Bone marrow (tissue), 2 donors: ENCODE results near the gene FOXC1.

ENCODE experiments used
- DNase-seq, 2 donors: peaks; one replicate each; lab custom pipeline; 2025; lab: John Stamatoyannopoulos, UW

The FOXC1 gene

GRCh38 chr6:1600063-1600763, 9.5 kb upstream of the FOXC1 start:
- no peak for DNase-seq

DNA sequence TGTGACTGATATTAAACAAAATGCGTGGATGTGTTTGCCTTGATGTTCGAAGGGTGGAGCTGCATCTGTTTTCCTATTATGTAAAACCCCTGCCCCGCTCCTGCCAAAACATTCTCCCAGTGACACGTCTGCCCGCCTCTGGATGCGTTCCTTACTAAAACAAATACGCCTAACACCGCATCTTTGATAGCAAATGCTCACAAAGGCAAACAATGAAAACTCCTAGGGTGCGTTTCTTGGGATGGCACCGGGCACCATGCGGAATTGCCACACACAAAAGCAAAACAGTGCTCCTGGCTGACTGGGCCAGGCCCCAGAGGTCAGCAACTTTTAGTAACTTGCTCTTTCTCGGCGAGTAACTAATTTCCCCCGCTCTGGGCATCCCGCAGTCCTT, 9.0 kb upstream of the FOXC1 start:
- no peak for DNase-seq

DNA sequence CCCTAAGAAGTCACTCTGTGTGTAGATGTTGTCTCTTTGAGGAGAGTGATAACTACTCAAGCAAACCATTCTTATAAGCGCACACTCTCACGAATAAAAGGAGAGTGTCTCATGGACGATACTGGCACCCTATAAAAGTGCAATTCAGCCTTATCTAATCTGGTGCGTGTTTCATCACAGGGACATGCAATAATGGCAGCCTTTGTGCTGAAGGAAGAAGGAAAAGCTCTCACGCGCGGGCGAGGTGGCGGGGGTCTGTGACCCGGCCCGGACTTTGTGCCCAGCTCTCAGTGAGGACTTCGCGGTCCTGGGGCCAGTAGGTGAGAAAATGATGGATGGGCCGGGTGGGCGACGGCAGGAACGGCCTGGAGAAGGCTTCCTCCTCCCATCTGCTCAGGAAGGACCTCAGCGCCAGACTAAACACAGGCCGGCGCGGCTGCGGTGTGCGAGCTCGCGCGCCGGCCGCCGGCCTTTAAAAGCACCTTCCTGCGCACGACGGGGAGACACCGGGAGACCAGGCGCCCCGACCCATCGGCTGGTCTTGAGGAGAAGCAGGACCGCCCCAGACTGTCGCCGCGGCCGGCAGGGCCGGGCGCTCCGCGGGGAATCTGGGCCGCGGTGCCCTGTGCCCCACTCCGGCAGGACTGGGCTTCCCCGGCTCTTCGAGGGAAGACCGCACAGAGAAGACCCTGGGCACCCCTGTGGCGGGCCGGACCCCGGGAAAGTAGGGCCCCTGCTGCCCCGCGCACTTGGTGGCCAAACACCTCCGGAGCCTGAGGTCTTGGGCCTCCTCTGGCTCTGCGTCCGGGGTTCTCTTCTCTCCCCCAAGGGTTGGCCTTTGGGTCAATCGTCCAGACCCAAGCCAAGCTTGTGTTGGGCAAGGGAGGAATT, 8.3 kb upstream of the FOXC1 start:
- no peak for DNase-seq

GRCh38 chr6:1602049-1602713, 7.5 kb upstream of the FOXC1 start:
- no peak for DNase-seq

DNA sequence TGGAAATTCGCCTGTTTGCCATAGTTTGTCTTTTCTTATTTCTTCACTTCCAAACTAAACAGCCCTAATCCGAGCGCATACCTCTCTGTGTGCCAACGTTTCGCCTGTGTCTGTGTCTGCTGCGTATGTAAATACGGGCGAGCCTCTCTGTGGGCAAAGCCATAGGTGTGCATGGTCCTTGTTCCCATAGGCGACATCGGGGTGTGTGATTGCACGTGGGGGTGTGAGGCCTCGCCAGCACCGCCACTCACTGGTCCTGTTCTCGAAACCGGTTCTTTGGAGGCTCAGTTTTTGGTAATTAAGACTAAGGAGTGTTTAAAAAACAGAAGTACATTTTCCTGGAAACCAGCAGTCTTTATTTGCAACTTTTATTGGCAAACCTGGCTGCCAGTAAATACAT, 6.0 kb upstream of the FOXC1 start:
- no peak for DNase-seq

GRCh38 chr6:1604158-1605003, 5.3 kb upstream of the FOXC1 start:
- peak in 1 of 2 donors; percentile 46 for DNase-seq

DNA sequence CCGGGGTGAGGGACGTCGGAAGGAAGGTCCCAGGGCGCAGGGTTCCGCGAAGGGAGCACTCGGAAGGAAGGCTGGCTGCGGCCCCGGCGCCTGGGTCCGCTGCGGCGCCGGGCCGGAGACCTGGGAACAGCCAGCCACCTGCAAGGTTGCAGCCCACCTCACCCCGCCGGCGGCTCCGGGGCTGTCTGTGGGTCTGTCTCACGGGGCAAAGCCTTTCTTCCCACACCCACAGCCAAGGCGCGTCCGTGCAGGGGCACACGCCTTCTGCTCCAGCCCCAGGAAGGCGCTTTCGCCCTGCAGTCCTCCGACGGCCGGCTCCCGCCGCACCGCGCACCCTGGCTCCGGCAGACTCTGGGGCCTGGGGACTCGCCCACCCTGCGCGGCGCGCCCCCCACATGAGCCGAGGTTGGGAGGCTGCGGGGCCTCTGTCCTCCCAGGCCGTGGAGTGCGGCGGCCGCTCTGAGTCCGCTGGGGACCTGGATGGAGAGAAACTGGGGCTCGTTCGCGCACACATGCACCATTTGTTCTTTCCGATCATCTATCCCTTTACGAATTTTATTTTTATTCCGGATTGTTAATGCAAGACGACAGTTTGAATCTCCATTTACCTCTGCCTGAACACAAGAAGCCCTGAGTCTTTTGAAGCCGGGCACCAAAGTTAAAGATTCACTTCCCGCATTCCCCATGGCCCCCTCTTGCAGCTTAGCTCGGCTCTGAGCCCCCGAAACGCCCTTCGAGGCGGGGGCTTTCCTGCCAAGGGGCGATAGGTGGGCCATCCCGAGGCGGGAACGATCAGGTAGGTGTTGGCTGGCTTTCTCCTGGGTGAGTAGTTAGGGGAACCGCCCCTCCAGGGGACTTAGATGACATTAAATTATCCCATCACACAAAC, 4.5 kb upstream of the FOXC1 start:
- DNase-seq, result no peak

- DNase-seq, result no peak
Measured at GRCh38 chr6:1605893-1606779, 3.6 kb upstream of the FOXC1 start.

GRCh38 chr6:1606780-1607515, 2.8 kb upstream of the FOXC1 start:
- DNase-seq, result no peak

DNA sequence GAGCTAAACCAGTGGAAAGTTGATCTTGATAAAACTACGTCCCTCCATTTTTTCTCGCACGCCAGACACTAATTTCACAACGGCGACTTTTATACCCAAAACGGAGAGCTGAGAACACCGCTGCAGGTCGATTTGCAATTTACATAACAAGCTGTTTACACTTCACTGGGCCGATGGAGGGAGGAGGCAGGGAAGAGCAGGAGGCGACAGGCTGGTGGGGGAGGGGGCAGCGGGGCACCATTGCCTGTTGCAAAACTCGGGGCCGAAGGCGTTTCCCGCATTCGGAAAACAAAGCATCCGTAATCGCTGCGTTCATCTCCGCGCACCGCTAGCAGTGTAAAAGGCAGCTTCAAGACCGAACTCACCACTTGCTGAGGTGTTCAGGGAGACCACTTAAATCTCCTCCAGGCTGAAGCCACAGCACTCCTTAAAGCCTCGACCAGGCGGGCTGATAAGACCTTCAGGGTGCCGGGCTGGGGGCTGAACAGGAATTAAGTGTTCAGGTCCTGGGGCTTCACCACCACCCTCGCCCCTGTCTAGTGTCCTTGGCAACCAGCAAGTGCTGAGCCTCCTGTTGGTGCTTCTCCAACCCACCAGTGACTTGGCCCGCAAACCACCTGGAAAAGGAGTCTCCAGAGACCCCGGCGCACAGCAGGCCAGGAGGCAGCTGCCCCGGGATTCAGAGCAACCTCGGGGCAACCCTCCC, 2.0 kb upstream of the FOXC1 start:
- no peak for DNase-seq

DNA sequence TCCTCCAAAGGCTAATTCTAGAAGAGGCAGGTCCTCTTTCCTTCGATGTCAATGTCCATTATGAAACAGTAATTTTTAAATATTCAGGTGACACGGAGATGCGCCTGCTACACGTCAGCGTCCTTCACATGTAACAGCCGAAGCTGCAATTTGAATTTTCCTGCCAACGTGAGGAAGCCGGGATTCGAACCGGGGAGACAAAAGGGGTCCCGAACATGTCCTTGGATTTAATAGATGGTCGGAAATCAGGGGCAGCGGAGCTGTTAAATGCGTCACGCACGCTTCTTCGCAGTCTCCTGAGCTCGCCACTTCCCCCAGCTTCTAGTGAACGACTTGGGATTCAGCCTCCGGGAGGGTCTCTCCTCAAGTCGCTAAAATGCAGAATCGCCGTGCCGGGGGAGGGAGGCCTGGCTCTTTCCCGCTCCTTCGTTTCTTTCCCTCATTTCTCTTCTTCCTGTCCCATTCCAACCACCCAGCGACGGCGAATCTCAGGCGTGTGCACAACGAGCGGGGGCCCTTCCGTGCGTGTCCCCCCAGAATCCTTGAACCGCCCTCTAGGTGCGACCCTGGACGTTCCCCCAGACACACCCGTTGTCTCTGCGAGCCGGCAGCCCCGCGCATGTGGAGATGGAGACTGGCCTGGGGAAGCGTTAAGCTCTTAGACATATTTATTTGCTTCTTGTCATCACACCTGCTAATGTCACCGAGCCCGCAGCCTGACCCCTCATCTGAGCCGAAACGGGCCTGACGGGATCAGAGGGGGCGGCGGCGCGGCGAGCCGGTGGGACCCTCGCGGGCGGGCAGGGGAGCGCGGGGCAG, 1.3 kb upstream of the FOXC1 start:
- no peak for DNase-seq

DNA sequence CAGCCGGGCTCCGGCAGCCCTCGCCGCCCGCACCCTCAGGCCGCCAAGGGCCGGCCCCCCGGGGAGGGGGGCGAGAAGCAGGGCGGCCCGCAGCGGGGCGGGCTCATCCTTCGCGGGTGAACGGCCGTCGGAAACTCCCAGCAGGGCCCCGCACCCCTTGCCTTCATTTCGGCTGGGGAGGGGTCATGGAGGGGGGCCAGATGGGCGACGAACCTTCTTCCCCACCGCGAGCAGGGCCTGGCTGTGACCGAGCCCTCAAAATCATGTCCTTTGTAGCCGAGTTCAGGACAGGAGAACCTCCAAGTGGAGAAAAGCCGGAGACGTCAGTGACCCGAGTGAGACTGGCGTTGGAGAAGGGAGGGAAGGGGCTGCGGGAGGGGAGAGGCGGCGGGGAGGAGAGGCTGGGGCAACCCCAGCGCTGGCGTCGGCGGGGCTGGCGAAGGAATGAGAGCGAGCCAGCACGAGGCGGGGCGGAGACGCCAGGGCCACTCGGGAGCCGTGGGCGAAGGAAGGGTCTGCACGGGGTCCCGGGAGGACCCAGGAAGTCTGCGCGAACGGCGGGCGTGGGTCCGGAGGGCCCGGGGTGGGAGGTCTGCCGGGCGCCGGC, 571 bp upstream of the FOXC1 start:
- DNase-seq, result no peak

- DNase-seq, result no peak
Measured at GRCh38 chr6:1610497-1611321, 994 bp downstream of the FOXC1 start.

DNA sequence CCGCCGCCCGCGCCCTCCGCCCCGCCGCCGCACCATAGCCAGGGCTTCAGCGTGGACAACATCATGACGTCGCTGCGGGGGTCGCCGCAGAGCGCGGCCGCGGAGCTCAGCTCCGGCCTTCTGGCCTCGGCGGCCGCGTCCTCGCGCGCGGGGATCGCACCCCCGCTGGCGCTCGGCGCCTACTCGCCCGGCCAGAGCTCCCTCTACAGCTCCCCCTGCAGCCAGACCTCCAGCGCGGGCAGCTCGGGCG, 1.5 kb downstream of the FOXC1 start:
- no peak for DNase-seq

- DNase-seq, result no peak
Measured at GRCh38 chr6:1611572-1612298, 2.0 kb downstream of the FOXC1 start.
